NCI-H1417 (cell line): ENCODE data around the gene GAGE12G.
"Not testable (repeated sequence)": the region's sequence is repeated elsewhere in the genome, so short reads cannot be mapped to it uniquely, and the experiment has no call there.

ENCODE experiments used
- DNase-seq, 3 experiments: peaks; one replicate each; lab custom pipeline; 2025; lab: John Stamatoyannopoulos, UW

The GAGE12G gene, protein sequence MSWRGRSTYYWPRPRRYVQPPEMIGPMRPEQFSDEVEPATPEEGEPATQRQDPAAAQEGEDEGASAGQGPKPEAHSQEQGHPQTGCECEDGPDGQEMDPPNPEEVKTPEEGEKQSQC

DNA sequence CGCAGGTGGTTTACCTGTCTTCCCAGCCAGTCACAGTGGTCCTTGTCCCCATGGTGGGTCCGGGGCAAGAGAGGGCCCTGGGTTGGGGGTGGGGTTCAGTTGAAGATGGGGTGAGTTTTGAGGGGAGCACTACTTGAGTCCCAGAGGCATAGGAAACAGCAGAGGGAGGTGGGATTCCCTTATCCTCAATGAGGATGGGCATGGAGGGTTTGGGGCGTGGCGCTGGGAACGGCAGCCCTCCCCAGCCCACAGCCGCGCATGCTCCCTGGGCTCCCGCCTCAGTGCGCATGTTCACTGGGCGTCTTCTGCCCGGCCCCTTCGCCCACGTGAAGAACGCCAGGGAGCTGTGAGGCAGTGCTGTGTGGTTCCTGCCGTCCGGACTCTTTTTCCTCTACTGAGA lies at the start of gene GAGE12G:
Gene GAGE12G, plus strand, starts transcription at position 301 of the 400 bp plus-strand sequence. CDS start 1,155 bp downstream, outside the sequence.
- DNase-seq, result not testable (repeated sequence)

DNA sequence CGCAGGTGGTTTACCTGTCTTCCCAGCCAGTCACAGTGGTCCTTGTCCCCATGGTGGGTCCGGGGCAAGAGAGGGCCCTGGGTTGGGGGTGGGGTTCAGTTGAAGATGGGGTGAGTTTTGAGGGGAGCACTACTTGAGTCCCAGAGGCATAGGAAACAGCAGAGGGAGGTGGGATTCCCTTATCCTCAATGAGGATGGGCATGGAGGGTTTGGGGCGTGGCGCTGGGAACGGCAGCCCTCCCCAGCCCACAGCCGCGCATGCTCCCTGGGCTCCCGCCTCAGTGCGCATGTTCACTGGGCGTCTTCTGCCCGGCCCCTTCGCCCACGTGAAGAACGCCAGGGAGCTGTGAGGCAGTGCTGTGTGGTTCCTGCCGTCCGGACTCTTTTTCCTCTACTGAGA lies 38.3 kb upstream of the GAGE12G start, which contains the start of gene GAGE12C:
Gene GAGE12C, plus strand, starts transcription at position 301 of the 400 bp plus-strand sequence. CDS start 1,155 bp downstream, outside the sequence.
- not testable (repeated sequence) for DNase-seq

DNA sequence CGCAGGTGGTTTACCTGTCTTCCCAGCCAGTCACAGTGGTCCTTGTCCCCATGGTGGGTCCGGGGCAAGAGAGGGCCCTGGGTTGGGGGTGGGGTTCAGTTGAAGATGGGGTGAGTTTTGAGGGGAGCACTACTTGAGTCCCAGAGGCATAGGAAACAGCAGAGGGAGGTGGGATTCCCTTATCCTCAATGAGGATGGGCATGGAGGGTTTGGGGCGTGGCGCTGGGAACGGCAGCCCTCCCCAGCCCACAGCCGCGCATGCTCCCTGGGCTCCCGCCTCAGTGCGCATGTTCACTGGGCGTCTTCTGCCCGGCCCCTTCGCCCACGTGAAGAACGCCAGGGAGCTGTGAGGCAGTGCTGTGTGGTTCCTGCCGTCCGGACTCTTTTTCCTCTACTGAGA lies 28.8 kb upstream of the GAGE12G start, which contains the start of gene GAGE12D:
Gene GAGE12D, plus strand, starts transcription at position 301 of the 400 bp plus-strand sequence. CDS start 1,155 bp downstream, outside the sequence.
- not testable (repeated sequence) for DNase-seq

DNA sequence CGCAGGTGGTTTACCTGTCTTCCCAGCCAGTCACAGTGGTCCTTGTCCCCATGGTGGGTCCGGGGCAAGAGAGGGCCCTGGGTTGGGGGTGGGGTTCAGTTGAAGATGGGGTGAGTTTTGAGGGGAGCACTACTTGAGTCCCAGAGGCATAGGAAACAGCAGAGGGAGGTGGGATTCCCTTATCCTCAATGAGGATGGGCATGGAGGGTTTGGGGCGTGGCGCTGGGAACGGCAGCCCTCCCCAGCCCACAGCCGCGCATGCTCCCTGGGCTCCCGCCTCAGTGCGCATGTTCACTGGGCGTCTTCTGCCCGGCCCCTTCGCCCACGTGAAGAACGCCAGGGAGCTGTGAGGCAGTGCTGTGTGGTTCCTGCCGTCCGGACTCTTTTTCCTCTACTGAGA lies 19.2 kb upstream of the GAGE12G start, which contains the start of gene GAGE12E:
Gene GAGE12E, plus strand, starts transcription at position 301 of the 400 bp plus-strand sequence. CDS start 1,155 bp downstream, outside the sequence.
- not testable (repeated sequence) for DNase-seq

DNA sequence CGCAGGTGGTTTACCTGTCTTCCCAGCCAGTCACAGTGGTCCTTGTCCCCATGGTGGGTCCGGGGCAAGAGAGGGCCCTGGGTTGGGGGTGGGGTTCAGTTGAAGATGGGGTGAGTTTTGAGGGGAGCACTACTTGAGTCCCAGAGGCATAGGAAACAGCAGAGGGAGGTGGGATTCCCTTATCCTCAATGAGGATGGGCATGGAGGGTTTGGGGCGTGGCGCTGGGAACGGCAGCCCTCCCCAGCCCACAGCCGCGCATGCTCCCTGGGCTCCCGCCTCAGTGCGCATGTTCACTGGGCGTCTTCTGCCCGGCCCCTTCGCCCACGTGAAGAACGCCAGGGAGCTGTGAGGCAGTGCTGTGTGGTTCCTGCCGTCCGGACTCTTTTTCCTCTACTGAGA lies 9.7 kb upstream of the GAGE12G start, which contains the start of gene GAGE12F:
Gene GAGE12F, plus strand, starts transcription at position 301 of the 400 bp plus-strand sequence. CDS start 1,155 bp downstream, outside the sequence.
- DNase-seq, result not testable (repeated sequence)

DNA sequence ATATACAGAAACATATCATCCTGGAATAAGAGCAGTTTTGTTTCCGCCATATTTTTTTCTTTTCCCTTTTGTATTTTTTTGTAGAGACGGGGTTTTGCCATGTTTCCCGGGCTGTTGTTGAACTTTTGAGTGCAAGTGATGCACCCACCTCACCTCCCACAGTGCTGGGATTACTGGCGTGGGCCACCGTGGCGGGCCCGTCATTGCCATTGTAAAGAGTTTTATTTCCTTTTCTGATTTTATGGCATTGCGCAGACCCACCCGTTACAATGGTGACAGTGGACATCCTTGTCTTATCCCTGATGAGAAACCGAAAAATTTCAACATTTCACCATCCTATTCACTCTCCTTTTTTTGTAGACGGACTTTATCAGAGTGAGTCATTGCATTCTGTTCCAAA lies 1.5 kb upstream of the GAGE12G start:
- DNase-seq, result not testable (repeated sequence)

DNA sequence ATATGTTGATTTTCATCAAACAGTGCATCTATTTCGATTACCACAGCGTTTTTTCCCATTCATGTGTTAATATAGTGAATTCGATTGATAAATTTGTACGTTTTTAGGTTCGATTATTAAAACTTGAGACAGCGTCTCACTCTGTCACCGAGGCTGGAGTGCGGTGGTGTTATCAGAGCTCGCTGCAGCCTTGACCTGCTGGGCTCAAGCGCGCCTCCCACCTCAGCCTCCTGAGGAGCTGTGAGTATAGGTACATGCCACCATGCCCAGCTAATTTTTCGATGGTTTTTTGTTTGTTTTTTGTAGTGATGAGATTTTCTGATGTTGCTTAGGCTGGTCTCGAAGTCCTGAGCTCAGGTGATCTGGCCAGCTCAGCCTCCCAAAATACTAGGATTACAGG lies 1.0 kb upstream of the GAGE12G start:
- not testable (repeated sequence) for DNase-seq

DNA sequence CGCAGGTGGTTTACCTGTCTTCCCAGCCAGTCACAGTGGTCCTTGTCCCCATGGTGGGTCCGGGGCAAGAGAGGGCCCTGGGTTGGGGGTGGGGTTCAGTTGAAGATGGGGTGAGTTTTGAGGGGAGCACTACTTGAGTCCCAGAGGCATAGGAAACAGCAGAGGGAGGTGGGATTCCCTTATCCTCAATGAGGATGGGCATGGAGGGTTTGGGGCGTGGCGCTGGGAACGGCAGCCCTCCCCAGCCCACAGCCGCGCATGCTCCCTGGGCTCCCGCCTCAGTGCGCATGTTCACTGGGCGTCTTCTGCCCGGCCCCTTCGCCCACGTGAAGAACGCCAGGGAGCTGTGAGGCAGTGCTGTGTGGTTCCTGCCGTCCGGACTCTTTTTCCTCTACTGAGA lies 9.4 kb downstream of the GAGE12G start, which contains the start of gene GAGE12H:
Gene GAGE12H, plus strand, starts transcription at position 301 of the 400 bp plus-strand sequence. CDS start 1,155 bp downstream, outside the sequence.
- DNase-seq, result not testable (repeated sequence)

DNA sequence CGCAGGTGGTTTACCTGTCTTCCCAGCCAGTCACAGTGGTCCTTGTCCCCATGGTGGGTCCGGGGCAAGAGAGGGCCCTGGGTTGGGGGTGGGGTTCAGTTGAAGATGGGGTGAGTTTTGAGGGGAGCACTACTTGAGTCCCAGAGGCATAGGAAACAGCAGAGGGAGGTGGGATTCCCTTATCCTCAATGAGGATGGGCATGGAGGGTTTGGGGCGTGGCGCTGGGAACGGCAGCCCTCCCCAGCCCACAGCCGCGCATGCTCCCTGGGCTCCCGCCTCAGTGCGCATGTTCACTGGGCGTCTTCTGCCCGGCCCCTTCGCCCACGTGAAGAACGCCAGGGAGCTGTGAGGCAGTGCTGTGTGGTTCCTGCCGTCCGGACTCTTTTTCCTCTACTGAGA lies 19.0 kb downstream of the GAGE12G start, which contains the start of gene GAGE2A:
Gene GAGE2A, plus strand, starts transcription at position 301 of the 400 bp plus-strand sequence. CDS start 1,155 bp downstream, outside the sequence.
- DNase-seq, result not testable (repeated sequence)

DNA sequence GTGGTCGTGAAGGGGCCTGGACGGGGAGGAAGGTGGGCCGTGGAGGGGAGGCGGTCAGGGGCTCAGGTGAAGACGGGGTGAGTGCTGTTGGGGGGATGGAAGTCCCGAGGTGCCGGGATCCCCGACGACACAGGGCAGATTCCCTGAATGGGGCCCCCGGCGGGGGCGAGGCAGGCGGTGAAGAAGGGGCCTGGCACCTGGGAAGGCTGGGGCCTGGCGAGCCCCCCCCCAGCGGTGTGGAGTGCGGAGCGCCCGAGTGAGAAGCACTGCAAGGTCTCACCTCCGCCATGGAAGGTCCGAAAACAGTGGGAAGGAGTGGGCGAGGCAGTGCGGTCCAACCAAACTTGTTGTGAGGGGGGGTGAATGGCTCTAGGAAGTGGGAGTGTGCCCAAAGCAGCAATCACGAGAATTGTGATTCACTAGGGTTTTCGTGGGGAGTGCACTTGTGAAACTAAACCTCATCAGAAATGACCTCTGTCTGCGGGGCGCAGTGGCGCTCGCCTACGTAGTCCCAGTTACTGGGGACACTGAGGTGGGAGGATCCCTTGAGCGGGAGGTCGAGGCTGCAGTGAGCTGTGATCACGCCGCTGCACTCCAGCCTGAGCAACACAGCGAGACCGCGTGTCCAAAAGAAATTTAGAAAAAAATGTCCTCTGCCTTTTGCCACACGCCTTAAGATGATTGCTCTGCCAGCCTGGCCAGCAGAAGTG lies 19.7 kb downstream of the GAGE12G start:
- not testable (repeated sequence) for DNase-seq

DNA sequence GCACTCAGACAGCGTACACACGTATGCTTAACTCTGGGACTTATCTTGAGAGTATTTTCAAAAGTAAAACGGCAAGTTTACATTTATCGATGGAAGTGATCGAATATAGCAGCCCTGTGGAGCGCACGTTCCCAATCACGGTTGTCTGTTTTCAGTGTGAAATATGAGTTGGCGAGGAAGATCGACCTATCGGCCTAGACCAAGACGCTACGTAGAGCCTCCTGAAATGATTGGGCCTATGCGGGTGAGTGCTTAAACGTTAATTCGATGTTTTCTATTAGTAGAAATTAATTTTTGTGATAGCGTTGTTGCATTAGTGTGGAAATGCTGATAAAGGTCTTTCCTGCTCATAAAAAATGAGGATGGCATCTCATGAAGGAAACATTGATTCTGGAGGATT lies 20.3 kb downstream of the GAGE12G start:
- DNase-seq, result not testable (repeated sequence)

DNA sequence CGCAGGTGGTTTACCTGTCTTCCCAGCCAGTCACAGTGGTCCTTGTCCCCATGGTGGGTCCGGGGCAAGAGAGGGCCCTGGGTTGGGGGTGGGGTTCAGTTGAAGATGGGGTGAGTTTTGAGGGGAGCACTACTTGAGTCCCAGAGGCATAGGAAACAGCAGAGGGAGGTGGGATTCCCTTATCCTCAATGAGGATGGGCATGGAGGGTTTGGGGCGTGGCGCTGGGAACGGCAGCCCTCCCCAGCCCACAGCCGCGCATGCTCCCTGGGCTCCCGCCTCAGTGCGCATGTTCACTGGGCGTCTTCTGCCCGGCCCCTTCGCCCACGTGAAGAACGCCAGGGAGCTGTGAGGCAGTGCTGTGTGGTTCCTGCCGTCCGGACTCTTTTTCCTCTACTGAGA lies 28.5 kb downstream of the GAGE12G start, which contains the start of gene GAGE1:
Gene GAGE1, plus strand, starts transcription at position 301 of the 400 bp plus-strand sequence. CDS start 1,155 bp downstream, outside the sequence.
- DNase-seq, result not testable (repeated sequence)

DNA sequence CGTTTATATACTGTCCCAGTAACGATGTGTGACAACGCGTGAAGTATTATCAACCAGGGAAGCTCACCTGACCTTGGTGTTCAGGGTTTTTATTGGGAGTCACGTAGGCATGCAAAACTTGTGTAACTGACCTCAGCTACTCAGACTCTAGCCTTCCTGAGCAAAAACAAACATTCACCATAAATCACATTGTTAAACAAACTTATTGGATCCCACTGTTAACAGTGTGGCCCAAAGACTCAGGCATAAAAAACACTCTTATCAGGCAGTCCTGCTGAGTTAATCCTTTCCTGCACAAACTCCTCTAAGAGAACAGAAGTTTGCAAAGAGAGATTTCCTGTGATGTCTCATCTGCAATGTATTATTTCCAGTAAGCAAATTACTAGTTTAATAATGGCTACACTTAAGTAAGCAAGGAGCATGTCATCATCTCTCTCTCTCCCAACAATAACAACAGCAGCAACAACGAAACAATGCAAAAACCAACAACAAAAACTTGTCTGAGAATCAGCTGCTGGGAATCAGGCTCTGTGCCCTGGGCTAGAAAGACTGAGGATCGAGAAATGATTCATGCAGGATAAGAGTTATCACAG lies 40.6 kb downstream of the GAGE12G start:
- no peak for DNase-seq

DNA sequence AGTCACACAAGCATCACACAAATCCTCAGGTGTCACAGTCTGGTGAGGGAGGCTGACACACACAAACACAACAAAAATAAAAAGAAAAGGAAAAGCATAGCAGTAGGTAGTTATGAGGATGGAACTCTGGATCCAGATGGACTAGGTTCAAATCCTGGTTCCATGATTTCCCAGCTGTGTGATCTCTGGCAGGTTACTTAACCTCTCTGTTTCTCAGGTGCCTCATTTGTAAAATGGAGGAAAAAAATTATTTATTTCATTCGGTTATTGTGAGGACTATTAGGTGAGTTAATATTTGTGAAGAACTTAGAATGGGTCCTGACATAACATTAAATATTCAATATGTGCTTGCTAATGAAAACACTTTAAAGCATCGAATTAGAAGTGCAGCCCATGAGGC lies 48.4 kb downstream of the GAGE12G start:
- DNase-seq, result no peak
